Measurements from ENCODE around the gene SUB1. TPM values are rescaled to one million over a fixed set of nuclear protein-coding genes. Genes with fewer than 3 reads are reported as not detected.
"Not testable (repeated sequence)": the region's sequence is repeated elsewhere in the genome, so short reads cannot be mapped to it uniquely, and the experiment has no call there.

The SUB1 gene
- 252 TPM for total RNA-seq

GRCh38 chr5:32585446-32586275 is at the start of gene SUB1:
Gene SUB1, plus strand, starts transcription at chr5:32585557. Its CDS starts 2,956 bp downstream, at chr5:32588513.
- peak; percentile 98 for DNase-seq

- no peak for DNase-seq
Observed at GRCh38 chr5:32536246-32536645, 49.1 kb upstream of the SUB1 start.

GRCh38 chr5:32537437-32538029 is 47.8 kb upstream of the SUB1 start:
- DNase-seq: not testable (repeated sequence)

GRCh38 chr5:32538031-32538547 is 47.3 kb upstream of the SUB1 start:
- DNase-seq: peak; percentile 58

GRCh38 chr5:32539981-32540845 is 45.1 kb upstream of the SUB1 start:
- no peak for DNase-seq

GRCh38 chr5:32541241-32541640 is 44.1 kb upstream of the SUB1 start:
- DNase-seq: no peak

- no peak for DNase-seq
Observed at GRCh38 chr5:32542216-32543059, 42.9 kb upstream of the SUB1 start.

- no peak for DNase-seq
Observed at GRCh38 chr5:32543291-32543690, 42.1 kb upstream of the SUB1 start.

GRCh38 chr5:32545102-32545800 is 40.1 kb upstream of the SUB1 start:
- no peak for DNase-seq

- no peak for DNase-seq
Observed at GRCh38 chr5:32551194-32551593, 34.2 kb upstream of the SUB1 start.

GRCh38 chr5:32551865-32552264 is 33.5 kb upstream of the SUB1 start:
- DNase-seq: no peak

GRCh38 chr5:32552491-32552890 is 32.9 kb upstream of the SUB1 start:
- not testable (repeated sequence) for DNase-seq

- DNase-seq: no peak
Observed at GRCh38 chr5:32552936-32553335, 32.4 kb upstream of the SUB1 start.

GRCh38 chr5:32554181-32554780 is 31.1 kb upstream of the SUB1 start:
- not testable (repeated sequence) for DNase-seq

GRCh38 chr5:32556543-32556942 is 28.8 kb upstream of the SUB1 start:
- not testable (repeated sequence) for DNase-seq

GRCh38 chr5:32559411-32559810 is 25.9 kb upstream of the SUB1 start:
- DNase-seq: no peak

- DNase-seq: no peak
Observed at GRCh38 chr5:32559921-32560320, 25.4 kb upstream of the SUB1 start.

GRCh38 chr5:32562056-32562455 is 23.3 kb upstream of the SUB1 start:
- DNase-seq: no peak

- DNase-seq: no peak
Observed at GRCh38 chr5:32562843-32563242, 22.5 kb upstream of the SUB1 start.

- DNase-seq: no peak
Observed at GRCh38 chr5:32563614-32564013, 21.7 kb upstream of the SUB1 start.

- no peak for DNase-seq
Observed at GRCh38 chr5:32565145-32565544, 20.2 kb upstream of the SUB1 start.
